ENCODE measurements around the gene TRIM2. TPM values are rescaled to one million over a fixed set of nuclear protein-coding genes. Genes with fewer than 3 reads are reported as not detected.

Gene TRIM2
- total RNA-seq, 2 experiments from 2014 or later = 0.10 to 0.20 TPM

DNA sequence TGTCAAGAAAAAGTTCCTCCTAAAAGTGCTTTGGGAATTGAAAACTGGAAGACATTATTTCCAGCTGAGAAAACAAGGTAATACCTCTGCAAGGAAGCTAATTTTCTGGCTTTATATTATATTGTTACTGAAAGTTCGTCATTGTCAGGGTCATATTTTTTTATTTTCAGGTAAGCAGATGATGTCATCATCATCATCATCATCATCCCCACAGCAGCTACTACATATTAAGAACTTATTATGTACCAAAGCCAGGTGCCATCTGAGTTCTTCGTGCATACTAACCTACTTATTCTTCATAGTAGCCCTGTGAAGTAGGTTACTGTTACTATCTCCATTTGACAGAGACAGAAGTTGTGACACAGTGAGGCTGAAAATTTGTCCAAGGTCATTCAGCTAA is 87.3 kb downstream of the TRIM2 start:
- H3K27ac Mint-ChIP-seq = no peak overlapping the region
- CTCF ChIA-PET = no interaction called here
- no peak overlapping the region for H3K4me3 Mint-ChIP-seq

DNA sequence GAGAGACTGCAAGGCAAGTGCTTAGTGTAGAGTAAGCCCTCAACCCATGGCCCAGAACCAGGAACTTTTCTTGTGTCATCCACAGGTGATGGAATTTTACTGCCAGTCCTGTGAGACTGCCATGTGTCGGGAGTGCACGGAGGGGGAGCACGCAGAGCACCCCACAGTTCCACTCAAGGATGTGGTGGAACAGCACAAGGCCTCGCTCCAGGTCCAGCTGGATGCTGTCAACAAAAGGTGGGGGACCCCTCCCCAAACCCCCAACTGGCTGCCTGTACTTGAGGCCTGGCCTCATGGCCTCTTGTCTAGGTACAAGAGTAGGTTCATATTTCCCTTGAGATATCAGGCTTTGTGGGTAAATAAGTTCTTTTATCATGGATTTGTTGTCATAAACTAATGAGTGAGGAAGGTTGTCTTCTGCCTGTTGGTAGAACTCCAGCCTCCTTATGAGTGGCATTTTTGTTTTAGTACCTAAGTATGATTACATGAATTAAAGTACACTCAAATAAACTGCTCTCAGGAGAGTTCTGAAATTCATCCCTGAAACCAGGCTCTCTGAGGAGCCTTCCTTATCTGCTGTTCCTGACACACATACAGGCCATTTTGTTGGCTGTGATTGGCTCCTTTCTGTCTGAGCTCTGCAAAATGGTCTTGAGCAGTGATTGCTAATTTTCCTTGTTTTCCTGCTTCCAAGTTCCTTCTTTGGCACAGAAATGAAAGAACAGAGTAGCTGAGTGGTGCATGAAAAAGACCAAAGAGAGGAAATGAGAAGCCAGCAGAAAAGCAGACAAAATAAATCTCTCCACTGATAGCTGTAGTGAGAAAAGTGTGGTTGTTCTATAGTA is 88.9 kb downstream of the TRIM2 start:
- H3K27me3 Mint-ChIP-seq = peaks cover 3% of the 10 kb centered on the region
- DNase-seq = no peak
- no peak overlapping the region for H3K27ac Mint-ChIP-seq
- POLR2A ChIA-PET = no interaction called here
- CTCF ChIA-PET = interaction anchor here (0.6 kb wide), 1 partner anchor 302 kb away, joined by 3 read pairs; no protein-coding TSS in a partner anchor
- no peak overlapping the region for H3K4me3 Mint-ChIP-seq
- H3K36me3 Mint-ChIP-seq (ENCODE audit: low read depth) = no peaks in the 10 kb centered on the region
- H3K9me3 Mint-ChIP-seq = peaks cover 3% of the 10 kb centered on the region
- H3K4me1 Mint-ChIP-seq = no peaks in the 10 kb centered on the region

More for the DNA sequence above, 87.3 kb downstream of the TRIM2 start:
- Mint-ChIP-seq H3K4me1 (no peaks in the 10 kb centered on the region), H3K9me3 (peaks cover 3% of the 10 kb centered on the region), H3K27me3 (peaks cover 3% of the 10 kb centered on the region), H3K36me3 (ENCODE audit: low read depth) (no peaks in the 10 kb centered on the region)
- POLR2A ChIA-PET = interaction anchor here (1.0 kb wide), 1 partner anchor 10 kb away, joined by 3 read pairs; no protein-coding TSS in a partner anchor
- no peak for DNase-seq

GRCh38 chr4:153293742-153294057 is 89.5 kb downstream of the TRIM2 start:
- Mint-ChIP-seq H3K27me3 (no peaks in the 10 kb centered on the region), H3K4me3 (no peak overlapping the region), H3K36me3 (ENCODE audit: low read depth) (no peaks in the 10 kb centered on the region), H3K4me1 (no peaks in the 10 kb centered on the region), H3K9me3 (no peaks in the 10 kb centered on the region), H3K27ac (no peak overlapping the region)
- DNase-seq = no peak
- CTCF ChIA-PET = no interaction called here
- POLR2A ChIA-PET = no interaction called here

- DNase-seq = no peak
- Mint-ChIP-seq H3K27ac (no peak overlapping the region), H3K4me1 (no peaks in the 10 kb centered on the region), H3K9me3 (peaks cover 3% of the 10 kb centered on the region), H3K27me3 (no peaks in the 10 kb centered on the region), H3K4me3 (no peak overlapping the region), H3K36me3 (ENCODE audit: low read depth) (no peaks in the 10 kb centered on the region)
- ChIA-PET POLR2A (no interaction called here), CTCF (no interaction called here)
Measured at GRCh38 chr4:153294631-153295030, 90.4 kb downstream of the TRIM2 start.

DNA sequence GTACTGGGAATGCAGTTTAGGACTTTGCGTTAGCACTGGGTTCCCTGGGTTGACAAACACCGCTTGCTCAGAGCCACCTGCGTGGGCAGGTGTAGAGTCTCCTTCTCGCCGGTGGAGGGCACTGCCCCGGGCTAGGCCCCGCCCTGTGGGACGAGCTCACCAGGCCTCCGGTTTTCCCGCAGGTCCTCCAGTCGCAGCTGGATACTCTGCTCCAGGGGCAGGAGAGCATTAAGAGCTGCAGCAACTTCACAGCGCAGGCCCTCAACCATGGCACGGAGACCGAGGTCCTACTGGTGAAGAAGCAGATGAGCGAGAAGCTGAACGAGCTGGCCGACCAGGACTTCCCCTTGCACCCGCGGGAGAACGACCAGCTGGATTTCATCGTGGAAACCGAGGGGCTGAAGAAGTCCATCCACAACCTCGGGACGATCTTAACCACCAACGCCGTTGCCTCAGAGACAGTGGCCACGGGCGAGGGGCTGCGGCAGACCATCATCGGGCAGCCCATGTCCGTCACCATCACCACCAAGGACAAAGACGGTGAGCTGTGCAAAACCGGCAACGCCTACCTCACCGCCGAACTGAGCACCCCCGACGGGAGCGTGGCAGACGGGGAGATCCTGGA is 91.0 kb downstream of the TRIM2 start:
- POLR2A ChIA-PET = no interaction called here

DNA sequence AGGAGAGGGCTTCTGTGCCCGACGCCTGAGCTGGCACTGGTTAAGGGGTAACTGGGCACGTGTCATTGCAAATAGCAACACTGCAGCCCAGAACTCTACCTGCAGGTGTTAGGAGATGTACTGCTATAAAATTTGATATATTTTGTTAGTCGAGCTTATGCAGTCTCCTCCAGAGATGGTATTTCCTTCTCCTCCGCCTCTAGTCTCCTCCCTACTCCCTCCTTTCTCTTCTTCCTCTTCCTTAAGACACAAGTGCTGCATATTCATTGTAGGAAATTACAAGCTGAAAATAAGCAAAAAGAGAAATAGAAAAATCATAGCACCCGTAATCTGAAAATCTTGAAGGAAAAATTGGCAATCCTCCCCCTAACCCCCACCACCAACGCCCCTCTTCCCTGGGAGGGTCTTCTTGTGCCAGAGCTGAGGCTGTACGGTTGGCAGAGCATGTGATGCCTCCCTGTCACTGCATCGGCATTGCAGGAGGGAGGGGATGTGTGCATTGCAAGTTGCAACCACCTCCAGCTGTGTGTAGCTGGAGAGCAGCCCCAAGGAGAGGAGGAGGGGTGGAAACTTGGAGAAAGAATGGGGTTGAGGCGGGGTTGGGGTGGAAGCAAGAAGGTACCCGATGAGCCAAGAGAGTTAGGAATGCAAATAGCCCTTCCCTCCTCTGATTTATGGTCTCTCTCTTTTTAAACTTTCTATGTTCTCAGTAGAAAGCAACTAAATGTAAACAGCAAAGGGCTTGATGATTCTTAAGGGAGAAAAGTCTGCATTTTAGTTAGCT is 92.0 kb downstream of the TRIM2 start:
- Mint-ChIP-seq H3K4me1 (no peaks in the 10 kb centered on the region), H3K4me3 (no peak overlapping the region), H3K27me3 (no peaks in the 10 kb centered on the region), H3K36me3 (ENCODE audit: low read depth) (no peaks in the 10 kb centered on the region), H3K9me3 (peaks cover 5% of the 10 kb centered on the region), H3K27ac (no peak overlapping the region)
- no peak for DNase-seq
- POLR2A ChIA-PET = no interaction called here
- CTCF ChIA-PET = no interaction called here

More for the DNA sequence above, 91.0 kb downstream of the TRIM2 start:
- Mint-ChIP-seq H3K36me3 (ENCODE audit: low read depth) (no peaks in the 10 kb centered on the region), H3K4me1 (no peaks in the 10 kb centered on the region), H3K9me3 (peaks cover 5% of the 10 kb centered on the region), H3K4me3 (no peak overlapping the region), H3K27ac (no peak overlapping the region), H3K27me3 (no peaks in the 10 kb centered on the region)
- CTCF ChIA-PET = no interaction called here
- DNase-seq = no peak

DNA sequence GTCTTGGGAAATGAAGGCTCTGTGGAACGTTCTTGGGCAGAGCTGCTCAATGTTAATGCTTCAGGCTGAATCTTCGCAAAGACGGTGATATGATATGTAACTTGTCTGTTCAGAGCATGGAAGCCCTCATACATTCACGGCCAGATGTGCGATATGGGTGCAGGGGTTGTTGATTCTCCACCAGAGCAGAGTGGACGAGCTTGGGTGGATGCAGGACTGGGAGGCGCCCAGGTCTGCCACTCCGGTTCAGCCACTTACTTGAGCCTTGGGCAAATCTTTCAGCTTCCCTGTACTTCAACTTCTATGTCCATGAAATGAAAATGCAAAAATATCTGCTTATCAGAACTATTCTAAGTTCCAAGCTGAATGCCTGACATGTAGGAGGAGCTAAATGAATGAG is 92.9 kb downstream of the TRIM2 start:
- DNase-seq = no peak
- Mint-ChIP-seq H3K4me3 (no peak overlapping the region), H3K27ac (no peak overlapping the region), H3K36me3 (ENCODE audit: low read depth) (no peaks in the 10 kb centered on the region), H3K9me3 (peaks cover 5% of the 10 kb centered on the region), H3K4me1 (no peaks in the 10 kb centered on the region), H3K27me3 (peaks cover 1% of the 10 kb centered on the region)
- POLR2A ChIA-PET = no interaction called here
- CTCF ChIA-PET = interaction anchor here (0.8 to 1.1 kb wide), 2 partner anchors 136 to 296 kb away, joined by 3 read pairs; no protein-coding TSS in a partner anchor

- no peaks in the 10 kb centered on the region for H3K36me3 Mint-ChIP-seq (ENCODE audit: low read depth)
- no peaks in the 10 kb centered on the region for H3K9me3 Mint-ChIP-seq
- no peak overlapping the region for H3K4me3 Mint-ChIP-seq
- H3K27me3 Mint-ChIP-seq = no peaks in the 10 kb centered on the region
- H3K4me1 Mint-ChIP-seq = no peaks in the 10 kb centered on the region
- POLR2A ChIA-PET = no interaction called here
- CTCF ChIA-PET = no interaction called here
- no peak overlapping the region for H3K27ac Mint-ChIP-seq
- no peak for DNase-seq
Measured at GRCh38 chr4:153310793-153311192, 106.5 kb downstream of the TRIM2 start.

- CTCF ChIA-PET = interaction anchor here (0.8 kb wide), 1 partner anchor 172 kb away, joined by 3 read pairs; no protein-coding TSS in a partner anchor
- Mint-ChIP-seq H3K36me3 (ENCODE audit: low read depth) (no peaks in the 10 kb centered on the region), H3K9me3 (no peaks in the 10 kb centered on the region), H3K4me3 (no peak overlapping the region), H3K27me3 (no peaks in the 10 kb centered on the region), H3K27ac (no peak overlapping the region), H3K4me1 (no peaks in the 10 kb centered on the region)
- POLR2A ChIA-PET = no interaction called here
- DNase-seq = no peak
Measured at GRCh38 chr4:153314915-153315314, 110.7 kb downstream of the TRIM2 start.

DNA sequence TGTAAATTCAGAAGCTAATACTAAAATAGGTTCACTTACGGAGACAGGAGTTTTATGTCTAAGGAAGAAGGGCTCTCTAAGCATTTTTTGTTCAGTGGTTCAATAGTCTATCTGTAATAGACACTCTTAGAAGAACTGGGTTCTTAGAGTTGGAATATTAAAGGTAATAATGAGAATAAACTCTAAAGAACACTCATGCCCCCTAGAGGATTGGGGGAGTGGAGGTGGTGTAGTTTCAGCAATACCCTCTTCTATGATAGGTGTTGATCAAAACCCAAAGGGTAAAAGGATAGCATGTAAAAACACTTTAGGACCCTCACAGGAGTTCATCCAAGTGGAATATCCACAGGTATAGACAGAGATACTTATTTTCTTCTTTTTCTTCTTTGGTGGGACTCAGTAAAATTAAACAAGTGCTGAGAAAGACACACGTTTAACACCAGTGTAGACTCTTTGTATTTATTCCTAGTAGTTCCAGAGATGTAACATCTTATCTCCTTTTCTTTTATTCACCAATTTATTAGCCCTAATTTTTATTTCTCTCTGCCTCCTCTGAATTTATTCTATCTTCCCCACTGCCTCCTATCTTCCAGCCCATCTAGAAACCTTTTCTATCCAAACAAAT is 114.6 kb downstream of the TRIM2 start:
- ChIA-PET POLR2A (no interaction called here), CTCF (interaction anchor here (1.0 to 1.2 kb wide), 3 partner anchors 176 to 235 kb away, joined by 3 to 6 read pairs (median 3); no protein-coding TSS in a partner anchor)
- no peak overlapping the region for H3K27ac Mint-ChIP-seq
- no peaks in the 10 kb centered on the region for H3K36me3 Mint-ChIP-seq (ENCODE audit: low read depth)
- H3K4me3 Mint-ChIP-seq = no peak overlapping the region
- no peak for DNase-seq
- H3K27me3 Mint-ChIP-seq = no peaks in the 10 kb centered on the region
- H3K4me1 Mint-ChIP-seq = no peaks in the 10 kb centered on the region
- no peaks in the 10 kb centered on the region for H3K9me3 Mint-ChIP-seq

DNA sequence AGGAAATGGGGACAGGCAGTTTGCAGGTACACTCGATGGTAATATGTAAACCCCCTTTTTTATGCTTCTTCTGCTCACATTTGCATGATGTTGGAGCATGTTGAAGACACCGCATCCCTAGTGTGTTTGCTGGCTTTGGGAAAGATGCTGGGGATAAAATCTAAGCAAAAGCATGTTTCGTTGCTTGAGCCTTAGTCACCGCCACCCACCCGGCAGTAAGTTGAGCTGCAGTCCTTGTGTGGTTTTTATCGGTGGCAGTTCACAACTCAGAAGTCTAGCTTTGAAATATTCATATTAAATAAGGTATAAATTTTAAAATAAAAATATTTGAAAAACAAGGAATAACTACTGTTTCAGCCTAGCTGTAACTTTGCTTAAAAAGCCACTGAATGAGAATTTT is 118.5 kb downstream of the TRIM2 start:
- H3K27me3 Mint-ChIP-seq = no peaks in the 10 kb centered on the region
- H3K36me3 Mint-ChIP-seq (ENCODE audit: low read depth) = no peaks in the 10 kb centered on the region
- H3K4me3 Mint-ChIP-seq = no peak overlapping the region
- ChIA-PET CTCF (interaction anchor here (1.2 to 2.4 kb wide), 3 partner anchors 45 to 320 kb away, joined by 3 to 11 read pairs (median 4); no protein-coding TSS in a partner anchor), POLR2A (no interaction called here)
- no peak overlapping the region for H3K27ac Mint-ChIP-seq
- no peaks in the 10 kb centered on the region for H3K4me1 Mint-ChIP-seq
- DNase-seq = no peak
- no peaks in the 10 kb centered on the region for H3K9me3 Mint-ChIP-seq

DNA sequence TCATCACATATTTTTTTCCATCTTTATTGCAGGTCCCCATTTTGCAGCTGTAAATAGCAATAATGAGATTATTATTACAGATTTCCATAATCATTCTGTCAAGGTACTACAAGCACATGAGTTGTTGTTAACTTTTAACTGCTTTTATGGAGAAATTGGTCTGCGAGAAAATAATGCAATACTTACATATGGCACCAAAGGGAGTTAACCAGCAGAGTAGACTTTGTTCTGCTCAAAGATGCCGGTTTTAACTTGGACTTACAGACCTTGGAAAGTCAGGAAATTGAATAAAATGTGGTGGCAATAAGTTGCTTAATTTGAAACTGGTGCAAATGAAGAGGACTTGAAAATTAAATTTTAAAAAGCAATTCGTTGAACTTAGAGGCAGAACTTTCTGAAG is 119.8 kb downstream of the TRIM2 start:
- no peaks in the 10 kb centered on the region for H3K9me3 Mint-ChIP-seq
- no peaks in the 10 kb centered on the region for H3K4me1 Mint-ChIP-seq
- H3K36me3 Mint-ChIP-seq (ENCODE audit: low read depth) = no peaks in the 10 kb centered on the region
- H3K4me3 Mint-ChIP-seq = no peak overlapping the region
- H3K27ac Mint-ChIP-seq = no peak overlapping the region
- CTCF ChIA-PET = interaction anchor here (2.4 kb wide), 1 partner anchor 181 kb away, joined by 11 read pairs; no protein-coding TSS in a partner anchor
- no peaks in the 10 kb centered on the region for H3K27me3 Mint-ChIP-seq
- POLR2A ChIA-PET = no interaction called here
- no peak for DNase-seq

- Mint-ChIP-seq H3K4me1 (no peaks in the 10 kb centered on the region), H3K27me3 (no peaks in the 10 kb centered on the region), H3K27ac (no peak overlapping the region), H3K4me3 (no peak overlapping the region), H3K9me3 (no peaks in the 10 kb centered on the region), H3K36me3 (ENCODE audit: low read depth) (no peaks in the 10 kb centered on the region)
- no peak for DNase-seq
- CTCF ChIA-PET = no interaction called here
- POLR2A ChIA-PET = no interaction called here
Measured at GRCh38 chr4:153325558-153325957, 121.3 kb downstream of the TRIM2 start.

Measured in activated CD4-positive, alpha-beta memory T cell treated with anti-CD3 and anti-CD28 coated beads, Interleukin-2, amount 10 ng/mL, durations not matched to agents 7 days and 5 days (primary cell).